Vagina (tissue), 2 donors: ENCODE measurements around the gene TRIM67. TPM values are rescaled to one million over a fixed set of nuclear protein-coding genes. Genes with fewer than 3 reads are reported as not detected.
A peak's percentile ranks its signal among the peaks of the same experiment; 100 is the strongest.

Experiments
- DNase-seq, 2 donors: peaks; one replicate each; pipeline ENCODE4 v3.0.0-alpha.2; 2017; ENCODE audit errors: extremely low spot score in 2 of 2
- H3K27ac ChIP-seq: fragments of 200-600 bp; sonication (generic); one replicate; pipeline ENCODE4 v1.5.1; 2019
- H3K27me3 ChIP-seq: fragments of 200-600 bp; sonication (generic); one replicate; pipeline ENCODE4 v1.5.1; 2019
- H3K36me3 ChIP-seq, 2 donors: fragments of 200-600 bp; sonication (generic); one replicate each; pipeline ENCODE4 v1.5.1; 2017 to 2019
- H3K4me1 ChIP-seq: fragments of 200-600 bp; sonication (generic); one replicate; pipeline ENCODE4 v1.5.1; 2019
- H3K4me3 ChIP-seq, 2 donors: fragments of 200-600 bp; sonication (generic); 1 replicate in 1 of 2; 2 replicates in 1 of 2; pipeline ENCODE4 v1.5.1; 2016 to 2019
- H3K9me3 ChIP-seq: fragments of 200-600 bp; sonication (generic); one replicate; pipeline ENCODE4 v1.5.1; 2019
- CTCF ChIP-seq, 3 experiments: fragments of 450-650 bp in 2 of 3; fragments of 200-600 bp in 1 of 3; sonication (generic) in 1 of 3; IDR thresholded peaks; one replicate each; pipeline ENCODE4 v1.5.1; 2017 to 2019; ENCODE audit warnings: antibody characterized with exemption in 3 of 3, mild to moderate bottlenecking in 2 of 3, moderate library complexity in 2 of 3
- POLR2A ChIP-seq, 2 donors: fragments of 450-650 bp; IDR thresholded peaks; one replicate each; pipeline ENCODE4 v1.6.1; 2017; ENCODE audit warnings: antibody characterized with exemption in 2 of 2, mild to moderate bottlenecking in 2 of 2, moderate library complexity in 2 of 2
- POLR2AphosphoS5 ChIP-seq, 2 donors: sonication (generic); formaldehyde crosslinking; IDR thresholded peaks; one replicate each; pipeline ENCODE4 v1.9.0; 2017; ENCODE audit warnings: antibody characterized with exemption in 2 of 2, mild to moderate bottlenecking in 2 of 2, low read depth in 1 of 2; ENCODE audit not compliant: insufficient read depth in 1 of 2
- intact Hi-C: fragments of 100-400 bp; cut with DNase I; formaldehyde crosslinking; loops from one replicate; pipeline ENCODE4 v1.15.1; 2023
- total RNA-seq: library from RNA; depleted of rRNA; stranded (reverse); fragments of >200 nt; gene quantifications from one replicate; pipeline ENCODE4 v1.2.3, GENCODE V29; 2016

TRIM67 gene
- not detected for total RNA-seq

- intact Hi-C loops, result no loop called here
- peaks cover 19% of the 10 kb centered on the region for H3K27me3 ChIP-seq
- no peak for TF ChIP-seq POLR2AphosphoS5 (IDR thresholded peaks at IDR 0.05; ENCODE audit: insufficient read depth in 1 of 2, low read depth in 1 of 2)
- no peak for TF ChIP-seq POLR2A (IDR thresholded peaks at IDR 0.05)
- no peak for TF ChIP-seq CTCF (IDR thresholded peaks at IDR 0.05)
- peaks cover 29% of the 10 kb centered on the region for H3K4me1 ChIP-seq
- no peaks in the 10 kb centered on the region for H3K36me3 ChIP-seq
- no peaks in the 10 kb centered on the region for H3K9me3 ChIP-seq
- no peak for DNase-seq
- H3K27ac ChIP-seq, result no peak within 1 kb of the TSS
- H3K4me3 ChIP-seq, result peak within 1 kb of the TSS; percentile 21 to 42
Observed at GRCh38 chr1:231161667-231162296, at the start of gene TRIM67. Gene TRIM67, plus strand, starts transcription at chr1:231162058. Its CDS starts 912 bp downstream, at chr1:231162970.

- no peak for TF ChIP-seq POLR2AphosphoS5 (IDR thresholded peaks at IDR 0.05; ENCODE audit: insufficient read depth in 1 of 2, low read depth in 1 of 2)
- no peak for TF ChIP-seq POLR2A (IDR thresholded peaks at IDR 0.05)
- no peak for TF ChIP-seq CTCF (IDR thresholded peaks at IDR 0.05)
- no peaks in the 10 kb centered on the region for H3K36me3 ChIP-seq
- H3K27ac ChIP-seq, result no peak overlapping the region
- H3K9me3 ChIP-seq, result no peaks in the 10 kb centered on the region
- no peaks in the 10 kb centered on the region for H3K27me3 ChIP-seq
- no peak overlapping the region for H3K4me3 ChIP-seq
- H3K4me1 ChIP-seq, result no peaks in the 10 kb centered on the region
- DNase-seq, result no peak
- intact Hi-C loops, result no loop called here
Observed at GRCh38 chr1:231116738-231117137, 45.1 kb upstream of the TRIM67 start.

- H3K36me3 ChIP-seq, result no peaks in the 10 kb centered on the region
- no peak for DNase-seq
- no peaks in the 10 kb centered on the region for H3K9me3 ChIP-seq
- H3K4me3 ChIP-seq, result no peak overlapping the region
- H3K4me1 ChIP-seq, result no peaks in the 10 kb centered on the region
- no peaks in the 10 kb centered on the region for H3K27me3 ChIP-seq
- no peak overlapping the region for H3K27ac ChIP-seq
- TF ChIP-seq CTCF (IDR thresholded peaks at IDR 0.05), result no peak
- TF ChIP-seq POLR2A (IDR thresholded peaks at IDR 0.05), result no peak
- no peak for TF ChIP-seq POLR2AphosphoS5 (IDR thresholded peaks at IDR 0.05; ENCODE audit: insufficient read depth in 1 of 2, low read depth in 1 of 2)
- intact Hi-C loops, result no loop called here
Observed at GRCh38 chr1:231118704-231119453, 43.0 kb upstream of the TRIM67 start.

GRCh38 chr1:231121533-231121932, 40.3 kb upstream of the TRIM67 start:
- H3K4me1 ChIP-seq, result no peaks in the 10 kb centered on the region
- TF ChIP-seq POLR2A (IDR thresholded peaks at IDR 0.05), result no peak
- TF ChIP-seq POLR2AphosphoS5 (IDR thresholded peaks at IDR 0.05; ENCODE audit: insufficient read depth in 1 of 2, low read depth in 1 of 2), result no peak
- TF ChIP-seq CTCF (IDR thresholded peaks at IDR 0.05), result no peak
- no peak overlapping the region for H3K4me3 ChIP-seq
- DNase-seq, result no peak
- intact Hi-C loops, result no loop called here
- no peaks in the 10 kb centered on the region for H3K9me3 ChIP-seq
- no peaks in the 10 kb centered on the region for H3K36me3 ChIP-seq
- no peaks in the 10 kb centered on the region for H3K27me3 ChIP-seq
- no peak overlapping the region for H3K27ac ChIP-seq

GRCh38 chr1:231122143-231122542, 39.7 kb upstream of the TRIM67 start:
- no peak for DNase-seq
- intact Hi-C loops, result no loop called here
- H3K9me3 ChIP-seq, result no peaks in the 10 kb centered on the region
- no peak overlapping the region for H3K27ac ChIP-seq
- H3K36me3 ChIP-seq, result no peaks in the 10 kb centered on the region
- TF ChIP-seq POLR2AphosphoS5 (IDR thresholded peaks at IDR 0.05; ENCODE audit: insufficient read depth in 1 of 2, low read depth in 1 of 2) (no peak), POLR2A (IDR thresholded peaks at IDR 0.05) (no peak), CTCF (IDR thresholded peaks at IDR 0.05) (no peak)
- no peaks in the 10 kb centered on the region for H3K4me1 ChIP-seq
- H3K4me3 ChIP-seq, result no peak overlapping the region
- H3K27me3 ChIP-seq, result no peaks in the 10 kb centered on the region
